Panc1 (cell line): ENCODE measurements around the gene IRF9. TPM values are rescaled to one million over a fixed set of nuclear protein-coding genes. Genes with fewer than 3 reads are reported as not detected.

Source experiments
- ATAC-seq: fragments of 200-7000 bp; cut with Tn5 transposase; 2 replicates; pipeline ENCODE4 v1.9.1; 2020; ENCODE audit warnings: mild to moderate bottlenecking, moderate library complexity
- BruUV-seq: library from RNA; stranded (reverse); fragments of 400-500 nt; replicated peaks from 2 replicates; lab custom pipeline; 2021; lab: Mats Ljungman, UMichigan
- CTCF ChIA-PET: fragments of 300-600 bp; sonication (Branson Sonifier 250); formaldehyde crosslinking; loops from one replicate; lab custom pipeline; 2022; ENCODE audit warnings: antibody characterized with exemption; lab: Charles Lee
- POLR2A ChIA-PET: fragments of 300-600 bp; sonication (Branson Sonifier 250); formaldehyde crosslinking; loops from one replicate; lab custom pipeline; 2022; ENCODE audit warnings: antibody characterized with exemption; lab: Charles Lee
- DNase-seq: peaks from one replicate; pipeline ENCODE4 v3.0.0-alpha.2; 2010; ENCODE audit warnings: low read depth, low spot score
- H3K27ac ChIP-seq: 2 replicates; pipeline ENCODE4 v1.5.1; 2011; ENCODE audit warnings: mild to moderate bottlenecking, low read length, inconsistent platforms
- H3K27me3 ChIP-seq: fragments of 200-500 bp; sonication (Bioruptor generic); 2 replicates; pipeline ENCODE4 v1.6.0; 2014; ENCODE audit warnings: low read length, inconsistent platforms; ENCODE audit not compliant: control insufficient read depth, insufficient read depth
- H3K36me3 ChIP-seq: fragments of 200-500 bp; sonication (Bioruptor generic); 2 replicates; pipeline ENCODE4 v1.5.1; 2014; ENCODE audit warnings: inconsistent platforms, mild to moderate bottlenecking, low read length, moderate library complexity; ENCODE audit not compliant: control insufficient read depth, insufficient read depth
- H3K4me1 ChIP-seq: 2 replicates; pipeline ENCODE4 v1.5.1; 2011; ENCODE audit warnings: inconsistent platforms, mild to moderate bottlenecking, low read length, moderate library complexity; ENCODE audit not compliant: control insufficient read depth, insufficient read depth
- H3K4me3 ChIP-seq, 2 experiments: 2 replicates each; pipeline ENCODE4 v1.5.1; 2011 to 2012; ENCODE audit warnings: low read depth in 2 of 2, low read length in 2 of 2, mild to moderate bottlenecking in 2 of 2, inconsistent platforms in 1 of 2, moderate library complexity in 1 of 2
- H3K9me3 ChIP-seq: fragments of 200-500 bp; sonication (Bioruptor generic); 2 replicates; pipeline ENCODE4 v1.5.1; 2014; ENCODE audit warnings: low read depth, mild to moderate bottlenecking, inconsistent platforms, low read length, moderate library complexity; ENCODE audit not compliant: control insufficient read depth, insufficient read depth
- POLR2AphosphoS5 ChIP-seq: IDR thresholded peaks from 2 replicates; pipeline ENCODE4 v1.6.1; 2012; ENCODE audit warnings: mild to moderate bottlenecking, low read depth, low read length, moderate library complexity
- SIN3A ChIP-seq: IDR thresholded peaks from 2 replicates; pipeline ENCODE4 v1.6.1; 2012; ENCODE audit warnings: low read depth, mild to moderate bottlenecking, low read length, moderate library complexity, borderline replicate concordance; ENCODE audit not compliant: insufficient read depth
- TCF7L2 ChIP-seq: IDR thresholded peaks from 2 replicates; pipeline ENCODE4 v1.6.1; 2011; ENCODE audit warnings: mild to moderate bottlenecking, low read depth, low read length, inconsistent platforms
- in situ Hi-C: cut with HindIII; loops from 2 replicates; pipeline ENCODE4 v1.10.0; 2016; ENCODE audit warnings: low sequenced_read_pairs, low pct_unique_long_range_greater_than_20kb
- intact Hi-C: fragments of 100-400 bp; cut with micrococcal nuclease; formaldehyde crosslinking; loops from one replicate; pipeline ENCODE4 v1.10.0; 2022; ENCODE audit not compliant: unreplicated experiment
- total RNA-seq: library from RNA; stranded (reverse); gene quantifications from one replicate; pipeline ENCODE4 v1.2.1, GENCODE V29; 2021; ENCODE audit not compliant: unreplicated experiment
- TF ChIP-seq, protein P1 (sequence below), 2 experiments: IDR thresholded peaks; 2 replicates each; pipeline ENCODE4 v1.6.1; 2011 to 2012; ENCODE audit warnings: low read depth in 2 of 2, control low read depth in 1 of 2, low read length in 1 of 2, mild to moderate bottlenecking in 1 of 2, moderate library complexity in 1 of 2; ENCODE audit not compliant: insufficient read depth in 1 of 2
- TF ChIP-seq, protein P2 (sequence below): fragments of 450-650 bp; IDR thresholded peaks from 2 replicates; pipeline ENCODE4 v1.5.1; 2017; ENCODE audit warnings: mild to moderate bottlenecking

Gene IRF9
- total RNA-seq, 1 experiment from 2014 or later: 24.5 TPM

DNA sequence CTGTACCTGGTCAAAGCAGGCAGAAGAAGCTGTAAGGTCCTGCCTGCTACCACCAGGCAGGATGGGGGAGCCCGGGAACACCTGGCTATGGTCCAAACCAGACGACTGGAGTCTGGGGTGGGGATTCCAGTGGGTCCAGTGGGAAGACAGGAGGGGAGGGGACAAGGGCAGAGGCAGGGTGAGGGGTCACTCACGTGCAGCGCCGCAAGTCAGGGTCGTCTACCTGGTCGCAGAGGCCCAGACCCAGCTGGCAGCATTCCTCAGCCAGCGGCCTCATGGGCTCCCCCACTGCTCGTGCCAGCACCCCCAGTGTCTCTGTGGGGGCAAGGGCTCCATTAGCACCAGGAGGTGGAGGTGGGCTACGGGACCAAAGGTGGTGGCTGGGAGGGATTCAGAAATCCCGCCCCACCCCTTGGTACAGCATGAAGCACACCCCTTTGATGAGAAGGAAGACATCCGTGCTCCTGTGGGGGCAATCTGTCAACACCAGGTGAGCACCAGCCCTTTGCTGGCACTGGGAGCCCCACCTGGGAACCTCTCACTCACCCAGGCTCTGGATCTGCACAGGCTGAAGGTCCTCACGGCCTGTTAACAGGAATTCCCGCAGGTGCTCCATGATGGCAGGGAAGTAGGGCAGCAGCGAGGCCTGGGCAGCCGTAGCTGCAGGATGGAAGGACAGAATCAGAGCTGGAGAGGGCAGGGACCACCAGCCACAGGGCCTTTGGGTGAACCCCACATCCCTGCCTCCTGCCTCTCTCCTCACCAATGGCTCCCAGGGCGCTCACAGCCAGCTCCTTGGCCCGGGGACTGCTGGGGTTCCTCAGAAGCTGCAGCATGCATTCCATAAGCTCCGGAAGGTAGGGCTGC lies 23.3 kb downstream of the IRF9 start:
- Histone ChIP-seq H3K36me3 (0 out of 2 replicates have a peak, but pooled peaks cover 2% of the 10 kb centered on the region), H3K27ac (no peak overlapping the region), H3K4me3 (no peak overlapping the region), H3K27me3 (no peaks in the 10 kb centered on the region), H3K4me1 (peaks cover 8% of the 10 kb centered on the region; the same call in 1 of the 2 replicates), H3K9me3 (no peaks in the 10 kb centered on the region)
- ChIA-PET CTCF (no interaction called here), POLR2A (no interaction called here)
- in situ Hi-C loops (no loop called here), intact Hi-C loops (no loop called here)
- TF ChIP-seq, protein P1, sequence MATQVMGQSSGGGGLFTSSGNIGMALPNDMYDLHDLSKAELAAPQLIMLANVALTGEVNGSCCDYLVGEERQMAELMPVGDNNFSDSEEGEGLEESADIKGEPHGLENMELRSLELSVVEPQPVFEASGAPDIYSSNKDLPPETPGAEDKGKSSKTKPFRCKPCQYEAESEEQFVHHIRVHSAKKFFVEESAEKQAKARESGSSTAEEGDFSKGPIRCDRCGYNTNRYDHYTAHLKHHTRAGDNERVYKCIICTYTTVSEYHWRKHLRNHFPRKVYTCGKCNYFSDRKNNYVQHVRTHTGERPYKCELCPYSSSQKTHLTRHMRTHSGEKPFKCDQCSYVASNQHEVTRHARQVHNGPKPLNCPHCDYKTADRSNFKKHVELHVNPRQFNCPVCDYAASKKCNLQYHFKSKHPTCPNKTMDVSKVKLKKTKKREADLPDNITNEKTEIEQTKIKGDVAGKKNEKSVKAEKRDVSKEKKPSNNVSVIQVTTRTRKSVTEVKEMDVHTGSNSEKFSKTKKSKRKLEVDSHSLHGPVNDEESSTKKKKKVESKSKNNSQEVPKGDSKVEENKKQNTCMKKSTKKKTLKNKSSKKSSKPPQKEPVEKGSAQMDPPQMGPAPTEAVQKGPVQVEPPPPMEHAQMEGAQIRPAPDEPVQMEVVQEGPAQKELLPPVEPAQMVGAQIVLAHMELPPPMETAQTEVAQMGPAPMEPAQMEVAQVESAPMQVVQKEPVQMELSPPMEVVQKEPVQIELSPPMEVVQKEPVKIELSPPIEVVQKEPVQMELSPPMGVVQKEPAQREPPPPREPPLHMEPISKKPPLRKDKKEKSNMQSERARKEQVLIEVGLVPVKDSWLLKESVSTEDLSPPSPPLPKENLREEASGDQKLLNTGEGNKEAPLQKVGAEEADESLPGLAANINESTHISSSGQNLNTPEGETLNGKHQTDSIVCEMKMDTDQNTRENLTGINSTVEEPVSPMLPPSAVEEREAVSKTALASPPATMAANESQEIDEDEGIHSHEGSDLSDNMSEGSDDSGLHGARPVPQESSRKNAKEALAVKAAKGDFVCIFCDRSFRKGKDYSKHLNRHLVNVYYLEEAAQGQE (IDR thresholded peaks at IDR 0.05; ENCODE audit: insufficient read depth in 1 of 2, low read depth in 2 of 2, low read length in 1 of 2): no peak
- TF ChIP-seq TCF7L2 (no peak), POLR2AphosphoS5 (no peak), SIN3A (no peak)
- TF ChIP-seq, protein P2, sequence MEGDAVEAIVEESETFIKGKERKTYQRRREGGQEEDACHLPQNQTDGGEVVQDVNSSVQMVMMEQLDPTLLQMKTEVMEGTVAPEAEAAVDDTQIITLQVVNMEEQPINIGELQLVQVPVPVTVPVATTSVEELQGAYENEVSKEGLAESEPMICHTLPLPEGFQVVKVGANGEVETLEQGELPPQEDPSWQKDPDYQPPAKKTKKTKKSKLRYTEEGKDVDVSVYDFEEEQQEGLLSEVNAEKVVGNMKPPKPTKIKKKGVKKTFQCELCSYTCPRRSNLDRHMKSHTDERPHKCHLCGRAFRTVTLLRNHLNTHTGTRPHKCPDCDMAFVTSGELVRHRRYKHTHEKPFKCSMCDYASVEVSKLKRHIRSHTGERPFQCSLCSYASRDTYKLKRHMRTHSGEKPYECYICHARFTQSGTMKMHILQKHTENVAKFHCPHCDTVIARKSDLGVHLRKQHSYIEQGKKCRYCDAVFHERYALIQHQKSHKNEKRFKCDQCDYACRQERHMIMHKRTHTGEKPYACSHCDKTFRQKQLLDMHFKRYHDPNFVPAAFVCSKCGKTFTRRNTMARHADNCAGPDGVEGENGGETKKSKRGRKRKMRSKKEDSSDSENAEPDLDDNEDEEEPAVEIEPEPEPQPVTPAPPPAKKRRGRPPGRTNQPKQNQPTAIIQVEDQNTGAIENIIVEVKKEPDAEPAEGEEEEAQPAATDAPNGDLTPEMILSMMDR: no peak
- ATAC-seq (no peak), DNase-seq (no peak)
- BruUV-seq: no TSS peak

DNA sequence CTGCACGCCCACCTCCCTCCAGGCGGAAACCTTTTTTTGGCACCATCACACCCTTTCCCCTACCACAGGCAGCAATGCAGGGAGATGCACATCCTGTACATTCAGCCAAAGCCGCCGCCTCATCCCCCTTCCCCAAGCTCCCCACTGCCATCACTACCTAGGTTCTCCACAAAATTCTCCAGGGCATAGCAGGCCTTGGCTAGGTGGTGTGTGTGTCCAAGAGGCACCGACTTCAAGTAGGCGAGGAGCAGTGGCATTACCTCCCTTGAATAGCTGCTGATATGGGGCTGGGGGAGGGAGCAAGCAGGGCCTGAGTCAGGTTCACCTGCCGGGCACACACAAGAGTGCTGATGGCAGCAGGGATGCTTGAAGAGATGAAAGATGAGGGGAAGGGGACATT lies 24.0 kb downstream of the IRF9 start:
- Histone ChIP-seq H3K4me3 (no peak overlapping the region), H3K36me3 (0 out of 2 replicates have a peak, but pooled peaks cover 2% of the 10 kb centered on the region), H3K4me1 (0 out of 2 replicates have a peak, but pooled peaks cover 10% of the 10 kb centered on the region), H3K9me3 (no peaks in the 10 kb centered on the region), H3K27me3 (no peaks in the 10 kb centered on the region), H3K27ac (no peak overlapping the region)
- TF ChIP-seq, protein P1 (IDR thresholded peaks at IDR 0.05; ENCODE audit: insufficient read depth in 1 of 2, low read depth in 2 of 2, low read length in 1 of 2): no peak
- TF ChIP-seq TCF7L2: no peak
- TF ChIP-seq SIN3A: no peak
- TF ChIP-seq, protein P2: no peak
- TF ChIP-seq POLR2AphosphoS5: no peak
- DNase-seq (no peak), ATAC-seq (no peak)
- no TSS peak for BruUV-seq
- in situ Hi-C loops (no loop called here), intact Hi-C loops (no loop called here)
- ChIA-PET CTCF (no interaction called here), POLR2A (no interaction called here)
